Occipital lobe (tissue), 3 donors: ENCODE measurements around the gene SEC24C. TPM values are rescaled to one million over a fixed set of nuclear protein-coding genes. Genes with fewer than 3 reads are reported as not detected.

ENCODE experiments used
- DNase-seq: peaks from one replicate; lab custom pipeline; 2025; lab: John Stamatoyannopoulos, UW
- small RNA-seq: library from RNA; depleted of rRNA; stranded (forward); fragments of <200 nt; gene quantifications from one replicate; pipeline ENCODE3, GENCODE V24; 2014
- total RNA-seq: library from RNA; depleted of rRNA; stranded (reverse); fragments of >200 nt; gene quantifications from one replicate; pipeline ENCODE4 v1.2.3, GENCODE V29; 2014

SEC24C gene
- total RNA-seq, 1 donor from 2014 or later, result 44.0 TPM

DNA sequence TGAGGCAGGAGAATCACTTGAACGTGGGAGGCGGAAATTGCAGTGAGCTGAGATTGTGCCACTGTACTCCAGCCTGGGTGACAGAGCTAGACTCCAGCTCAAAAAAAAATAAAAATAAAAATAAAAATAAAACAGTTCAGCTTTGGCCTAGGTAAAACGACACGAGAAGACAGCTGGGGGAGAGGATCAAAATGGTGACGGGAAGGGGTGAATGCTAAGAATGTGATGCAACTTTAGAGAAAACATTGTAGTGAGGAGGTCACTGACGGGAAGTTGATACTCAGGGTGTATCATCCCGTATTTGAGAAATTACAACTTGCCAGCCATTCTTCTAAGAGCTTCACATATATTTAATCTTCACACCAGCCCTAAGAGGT lies 66.2 kb downstream of the SEC24C start:
- no peak for DNase-seq

DNA sequence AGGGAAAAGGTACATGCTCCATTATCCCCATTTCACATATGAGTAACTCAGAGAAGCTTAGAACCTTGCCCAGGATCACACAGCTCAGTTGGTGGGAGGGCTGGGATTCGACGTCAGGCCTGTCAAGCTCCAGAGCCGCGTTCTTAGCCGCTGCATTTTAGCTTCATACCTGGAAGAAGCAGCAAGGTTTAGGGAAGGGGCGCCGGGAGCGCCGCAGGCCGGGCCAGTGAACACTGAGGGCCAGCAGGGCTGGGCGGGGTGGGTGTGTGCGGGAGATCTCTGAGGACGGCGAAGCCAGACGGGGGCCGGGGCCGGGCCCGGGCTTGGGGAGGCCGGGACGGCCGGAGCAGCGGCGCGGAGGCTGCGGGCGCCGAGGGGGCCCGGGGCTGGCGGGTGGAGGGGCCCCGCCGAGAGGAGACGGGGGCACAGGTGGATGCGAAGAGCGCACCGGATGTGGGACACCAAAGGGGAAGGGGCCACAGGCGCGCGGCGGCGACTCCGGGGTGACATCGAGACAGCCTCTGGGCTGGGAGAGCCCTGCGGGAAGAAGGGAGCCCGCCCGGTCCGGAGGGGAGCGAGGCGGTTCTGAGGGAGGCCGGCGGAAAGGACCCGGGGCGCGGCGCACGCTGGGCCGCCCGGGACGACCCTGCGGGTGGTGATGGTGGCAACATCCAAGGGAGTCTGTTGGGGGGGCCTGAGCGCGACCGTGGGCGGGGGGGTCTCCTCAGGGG lies 66.7 kb downstream of the SEC24C start:
- no peak for DNase-seq

GRCh38 chr10:73812657-73813056 lies 68.5 kb downstream of the SEC24C start:
- DNase-seq, result no peak

- no peak for DNase-seq
Observed at GRCh38 chr10:73813333-73813732, 69.2 kb downstream of the SEC24C start.

DNA sequence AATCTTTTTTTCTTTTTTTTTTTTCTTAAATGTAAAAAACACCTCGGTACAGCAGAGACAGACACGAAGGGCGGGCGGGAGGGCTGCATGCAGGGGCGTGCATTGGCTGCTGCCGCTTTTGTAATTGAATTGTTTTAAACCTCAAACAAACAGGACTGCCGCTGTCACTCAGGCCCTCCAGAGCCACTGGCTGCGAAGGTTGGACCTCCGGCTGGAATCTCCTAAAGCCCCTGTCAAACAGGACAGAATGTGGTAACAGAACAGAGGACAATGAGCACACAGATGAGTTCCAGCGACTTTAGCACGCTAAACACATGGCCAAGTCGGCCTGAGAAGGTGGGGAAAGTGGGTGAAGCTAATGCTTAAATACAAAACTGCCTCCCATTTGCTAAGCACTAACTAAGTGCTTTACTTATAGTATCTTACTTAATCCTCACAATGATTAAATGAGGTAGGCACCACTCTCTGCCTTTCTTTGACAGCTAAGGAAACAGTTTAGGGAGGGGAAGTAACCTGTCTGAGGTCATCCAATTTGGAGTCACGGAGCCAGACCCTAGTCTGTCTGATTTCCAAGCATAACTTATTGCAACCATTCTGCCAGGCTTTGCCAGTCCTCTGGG lies 70.2 kb downstream of the SEC24C start:
- DNase-seq, result no peak

DNA sequence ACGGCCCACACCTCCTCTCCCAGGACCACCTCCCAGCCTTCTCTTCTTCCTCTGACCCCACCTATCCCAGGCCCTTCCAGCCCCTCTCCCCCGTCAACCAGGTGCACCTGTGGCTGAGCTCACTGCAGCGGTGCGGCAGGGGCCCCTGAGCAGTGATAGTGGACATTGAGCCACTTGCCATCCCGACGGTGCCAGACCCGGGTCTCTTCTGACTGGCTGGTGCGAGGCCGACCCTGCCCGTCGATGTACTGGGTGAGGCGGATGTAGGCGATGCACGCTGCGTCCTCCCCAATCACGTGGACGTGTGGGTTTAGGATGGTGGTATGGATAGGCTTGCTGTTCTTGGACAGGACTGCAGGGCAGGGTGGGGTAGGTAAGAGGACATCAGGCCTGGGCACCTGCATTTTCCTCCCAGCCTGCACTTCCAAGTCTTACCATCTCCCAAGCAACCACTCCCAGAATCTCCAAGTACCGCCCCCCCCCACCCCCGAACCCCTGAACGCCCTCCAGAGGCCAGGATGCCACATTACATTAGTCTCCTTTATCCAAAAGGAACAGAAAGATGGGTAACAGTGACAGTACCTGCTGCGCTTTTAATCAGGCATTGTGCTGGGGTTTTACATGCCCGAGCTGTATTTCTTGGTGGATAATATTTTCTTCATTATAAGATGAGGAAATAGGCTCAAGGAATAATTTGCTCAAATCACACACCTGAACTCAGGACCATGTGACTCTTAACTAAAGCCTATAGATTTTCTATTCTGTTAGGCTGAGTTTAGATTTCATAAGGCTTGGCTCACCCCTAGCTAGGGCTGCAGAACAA lies 70.9 kb downstream of the SEC24C start:
- DNase-seq, result no peak

GRCh38 chr10:73815719-73816030 lies 71.5 kb downstream of the SEC24C start:
- DNase-seq, result no peak

DNA sequence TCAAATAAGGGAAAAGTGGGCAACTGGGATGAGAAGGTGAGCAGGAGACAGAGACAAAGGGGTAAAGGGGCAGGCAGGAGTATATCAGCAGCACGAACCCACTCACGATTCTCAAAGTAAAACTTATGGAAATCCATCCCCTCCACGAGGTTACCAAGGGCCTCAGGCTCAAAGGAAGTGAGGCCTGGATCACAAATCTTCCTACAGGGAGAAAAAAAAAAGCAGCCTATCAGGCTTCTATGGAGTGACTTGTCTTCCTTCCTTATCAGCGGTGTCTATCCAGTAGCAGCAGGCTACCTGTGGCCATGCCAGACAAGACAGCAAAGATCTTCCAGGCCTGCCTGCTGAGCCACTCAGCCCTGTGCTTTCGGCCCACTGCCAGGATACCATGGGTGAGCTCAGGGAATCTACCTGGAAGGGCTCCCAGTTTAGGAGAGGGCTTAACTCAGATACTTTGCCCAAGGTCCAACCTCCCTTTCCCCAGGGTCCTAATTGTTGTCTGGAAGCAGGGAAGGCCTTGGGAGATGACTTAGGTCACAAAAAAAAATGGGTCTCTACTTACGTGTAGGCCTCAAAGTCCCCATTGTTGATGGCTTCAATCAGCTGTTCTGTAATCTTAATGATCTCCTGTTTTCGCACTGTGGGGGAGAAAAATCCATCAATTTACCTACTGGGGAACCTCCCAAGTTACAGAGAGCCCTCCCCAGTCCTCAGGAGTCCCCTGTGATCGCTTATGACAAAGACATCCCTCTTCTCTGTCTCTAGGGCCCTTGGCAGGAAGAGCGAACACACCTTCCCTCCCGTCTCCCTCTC lies 73.0 kb downstream of the SEC24C start:
- DNase-seq, result no peak

- no peak for DNase-seq
Observed at GRCh38 chr10:73817826-73818225, 73.7 kb downstream of the SEC24C start.

DNA sequence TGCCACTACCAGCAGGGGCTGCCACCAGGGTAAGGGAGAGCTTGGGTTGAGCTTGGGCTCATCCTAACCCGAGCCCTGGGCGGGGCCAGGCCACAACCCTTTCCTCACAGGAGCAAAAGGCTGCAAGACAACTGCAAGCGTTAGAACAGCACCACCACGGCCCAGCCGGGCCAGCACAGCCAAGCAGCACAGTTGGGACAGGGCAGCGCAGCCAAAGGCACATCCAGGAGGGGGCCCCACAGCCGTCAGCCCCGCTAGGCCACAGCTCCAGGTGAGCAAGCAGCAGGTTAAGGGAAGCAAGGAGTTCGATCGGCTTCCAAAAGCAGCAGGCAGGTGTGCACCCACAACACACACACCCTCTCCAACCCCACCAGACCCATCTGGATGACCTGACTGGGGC lies 74.2 kb downstream of the SEC24C start:
- no peak for DNase-seq

- no peak for DNase-seq
Observed at GRCh38 chr10:73819081-73819480, 74.9 kb downstream of the SEC24C start.

GRCh38 chr10:73819513-73820093 lies 75.4 kb downstream of the SEC24C start:
- DNase-seq, result no peak

Small RNAs within 50 kb of the gene (small RNA-seq; reads per million reads assigned to genes)
- gene AC022400.4, result not detected
- not detected for gene AC022400.9
- gene RNA5SP320, result not detected
- not detected for gene ZSWIM8-AS1

Other genes starting within 250 kb of the SEC24C start
- 122 TPM for gene PPP3CB, start 248.3 kb upstream of the SEC24C start, total RNA-seq
- gene USP54, start 153.0 kb upstream of the SEC24C start, total RNA-seq, result 31.7 TPM
- 0.78 TPM for gene MYOZ1, start 102.9 kb upstream of the SEC24C start, total RNA-seq
- not detected for gene SYNPO2L, start 88.3 kb upstream of the SEC24C start, total RNA-seq
- gene AGAP5, start 46.3 kb upstream of the SEC24C start, total RNA-seq, result 6.6 TPM
- 14.5 TPM for gene CHCHD1, start 37.7 kb downstream of the SEC24C start, total RNA-seq
- gene ZSWIM8, start 41.2 kb downstream of the SEC24C start, total RNA-seq, result 30.7 TPM
- 8.1 TPM for gene NDST2, start 67.2 kb downstream of the SEC24C start, total RNA-seq
- 64.1 TPM for gene CAMK2G, start 130.2 kb downstream of the SEC24C start, total RNA-seq
- 0.94 TPM for gene PLAU, start 166.8 kb downstream of the SEC24C start, total RNA-seq